NCI-H146 (cell line): ENCODE measurements around the gene NFKB2.

Experiments used
- DNase-seq: peaks from one replicate; lab custom pipeline; 2025; lab: John Stamatoyannopoulos, UW

Gene NFKB2

GRCh38 chr10:102451105-102451969, 55.8 kb downstream of the NFKB2 start, which contains the start of gene C10orf95:
TSS of gene C10orf95 (minus strand) at chr10:102451543. CDS start at chr10:102451093, 450 bp downstream.
- peak; percentile 57 for DNase-seq
